Measurements from ENCODE around the gene XKR7.

The XKR7 gene

GRCh38 chr20:31981784-31982183 is 13.8 kb downstream of the XKR7 start:
- no peak for DNase-seq

GRCh38 chr20:31984981-31985471 is 17.1 kb downstream of the XKR7 start:
- no peak for DNase-seq

- no peak for DNase-seq
Measured at GRCh38 chr20:31987744-31988143, 19.8 kb downstream of the XKR7 start.

GRCh38 chr20:31988430-31989015 is 20.6 kb downstream of the XKR7 start:
- DNase-seq = no peak

GRCh38 chr20:31989030-31989645 is 21.2 kb downstream of the XKR7 start:
- no peak for DNase-seq

- DNase-seq = peak; percentile 49
Measured at GRCh38 chr20:31990641-31991338, 22.8 kb downstream of the XKR7 start.

- peak; percentile 34 for DNase-seq
Measured at GRCh38 chr20:31991339-31991705, 23.4 kb downstream of the XKR7 start.

- DNase-seq = no peak
Measured at GRCh38 chr20:31992086-31992485, 24.1 kb downstream of the XKR7 start.

GRCh38 chr20:31996996-31997395 is 29.0 kb downstream of the XKR7 start:
- no peak for DNase-seq

GRCh38 chr20:31998246-31998645 is 30.3 kb downstream of the XKR7 start:
- no peak for DNase-seq

- no peak for DNase-seq
Measured at GRCh38 chr20:32003325-32003724, 35.4 kb downstream of the XKR7 start.

- DNase-seq = no peak
Measured at GRCh38 chr20:32004963-32005362, 37.0 kb downstream of the XKR7 start.

- no peak for DNase-seq
Measured at GRCh38 chr20:32006053-32006452, 38.1 kb downstream of the XKR7 start.

GRCh38 chr20:32006841-32007786 is 39.2 kb downstream of the XKR7 start:
- no peak for DNase-seq

GRCh38 chr20:32007787-32008616 is 40.1 kb downstream of the XKR7 start:
- peak; percentile 58 for DNase-seq

GRCh38 chr20:32009564-32009963 is 41.6 kb downstream of the XKR7 start:
- no peak for DNase-seq

- DNase-seq = no peak
Measured at GRCh38 chr20:32010101-32010500, 42.1 kb downstream of the XKR7 start, which contains the start of gene CCM2L. CCM2L (plus strand) TSS chr20:32010438; CDS start chr20:32010455, 17 bp downstream.

- no peak for DNase-seq
Measured at GRCh38 chr20:32010666-32011065, 42.7 kb downstream of the XKR7 start.

- no peak for DNase-seq
Measured at GRCh38 chr20:32012159-32012688, 44.3 kb downstream of the XKR7 start.

GRCh38 chr20:32013326-32013725 is 45.4 kb downstream of the XKR7 start:
- DNase-seq = no peak

- DNase-seq = no peak
Measured at GRCh38 chr20:32017711-32018251, 49.8 kb downstream of the XKR7 start.
